NCI-H446 (cell line): ENCODE results near the gene CALM3.

Experiments
- DNase-seq, 2 experiments: peaks; one replicate each; lab custom pipeline; 2025; lab: John Stamatoyannopoulos, UW

The CALM3 gene

GRCh38 chr19:46635920-46636761, 35.0 kb downstream of the CALM3 start, which contains the start of gene GNG8:
Gene GNG8, minus strand, starts transcription at chr19:46636202. Its CDS starts 1,520 bp downstream, at chr19:46634682.
- DNase-seq = no peak

- no peak for DNase-seq
Observed at GRCh38 chr19:46637224-46637623, 36.1 kb downstream of the CALM3 start.

- no peak for DNase-seq
Observed at GRCh38 chr19:46639358-46640182, 38.4 kb downstream of the CALM3 start.

DNA sequence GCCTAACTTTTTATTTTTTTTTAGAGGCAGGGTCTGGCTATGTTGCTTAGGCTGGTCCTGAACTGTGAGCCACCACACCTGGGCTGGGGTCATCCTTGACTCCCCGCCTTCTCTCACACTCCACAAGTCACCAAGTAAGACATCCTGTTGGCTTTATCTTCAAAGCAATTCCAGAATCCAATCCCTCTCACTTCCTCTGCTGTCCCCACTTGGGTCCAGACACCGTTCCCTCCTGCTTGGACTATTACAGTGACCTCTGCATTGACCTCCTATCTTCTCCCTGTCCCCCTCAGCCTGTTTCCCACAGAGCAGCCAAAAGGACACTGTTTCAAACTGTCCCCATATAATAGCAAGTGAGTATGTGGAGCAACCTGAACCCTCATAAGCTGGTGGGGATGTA, 39.5 kb downstream of the CALM3 start:
- no peak for DNase-seq

DNA sequence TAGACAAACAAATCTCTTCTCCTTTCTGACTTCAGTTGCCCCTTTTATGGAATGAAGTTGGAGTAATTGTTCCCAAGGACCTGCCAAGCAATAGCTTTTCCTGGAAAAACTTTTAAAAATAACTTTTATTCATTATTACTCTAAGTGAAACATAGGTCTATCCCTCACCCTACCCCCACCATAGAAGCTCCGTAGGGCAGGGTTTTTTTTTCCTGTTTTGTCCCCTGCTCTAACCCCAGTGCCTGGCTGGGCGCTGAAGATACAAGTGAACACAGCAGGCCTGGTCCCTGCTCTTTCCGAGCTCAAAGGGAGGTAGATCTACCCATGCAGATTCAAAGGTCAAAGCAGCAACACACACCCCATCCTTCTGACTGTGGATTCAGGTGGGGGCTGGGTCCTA, 43.6 kb downstream of the CALM3 start:
- no peak for DNase-seq

- DNase-seq = no peak
Observed at GRCh38 chr19:46646402-46646801, 45.3 kb downstream of the CALM3 start.

GRCh38 chr19:46648060-46648960, 47.2 kb downstream of the CALM3 start:
- DNase-seq = no peak

- DNase-seq = no peak
Observed at GRCh38 chr19:46648961-46649960, 48.1 kb downstream of the CALM3 start.

DNA sequence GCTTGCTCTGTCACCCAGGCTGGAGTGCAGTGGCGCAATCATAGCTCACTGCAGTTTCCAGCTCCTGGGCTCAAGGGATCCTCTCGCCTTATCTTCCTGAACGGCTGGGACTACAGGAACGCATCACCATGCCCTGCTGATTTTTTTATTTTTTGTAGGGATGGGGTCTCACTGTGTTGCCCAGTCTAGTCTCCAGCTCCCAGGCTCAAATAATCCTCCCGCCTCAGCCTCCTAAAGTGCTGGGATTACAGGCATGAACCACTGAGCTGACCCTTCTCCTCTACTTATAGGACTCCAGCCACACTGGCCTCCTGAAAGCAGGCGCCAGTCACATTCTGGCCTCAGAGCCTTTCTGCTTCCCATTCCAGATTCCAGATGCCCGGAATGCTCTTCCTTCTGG, 49.3 kb downstream of the CALM3 start:
- no peak for DNase-seq

- DNase-seq = no peak
Observed at GRCh38 chr19:46654621-46655152, 53.6 kb downstream of the CALM3 start.

GRCh38 chr19:46656541-46656940, 55.4 kb downstream of the CALM3 start:
- DNase-seq = no peak

GRCh38 chr19:46659151-46660007, 58.2 kb downstream of the CALM3 start:
- DNase-seq = no peak

- DNase-seq = peak in 1 of 2 experiments; percentile 18
Observed at GRCh38 chr19:46660008-46660517, 58.9 kb downstream of the CALM3 start.
